MM.1S (cell line): Measurements from ENCODE around the gene TADA2B.

Experiments used
- DNase-seq: peaks from one replicate; pipeline ENCODE4 v3.0.0-alpha.2; 2015
- H2AFZ ChIP-seq: fragments of 300-600 bp; sonication (generic); 2 replicates; pipeline ENCODE4 v1.6.0; 2016; ENCODE audit warnings: antibody characterized with exemption, low read length
- H3F3A ChIP-seq: fragments of 300-600 bp; sonication (generic); 2 replicates; pipeline ENCODE4 v1.6.1; 2016; ENCODE audit warnings: mild to moderate bottlenecking, antibody characterized with exemption, low read length, moderate library complexity, mixed read lengths; ENCODE audit not compliant: insufficient read depth
- H3K27ac ChIP-seq: fragments of 300-600 bp; sonication (generic); 2 replicates; pipeline ENCODE4 v1.5.1; 2016; ENCODE audit warnings: mild to moderate bottlenecking, low read length
- H3K27me3 ChIP-seq: fragments of 300-600 bp; sonication (generic); replicated peaks from 2 replicates; pipeline ENCODE4 v1.6.0; 2016; ENCODE audit warnings: low read length; ENCODE audit not compliant: insufficient read depth
- H3K36me3 ChIP-seq: fragments of 300-600 bp; sonication (generic); replicated peaks from 2 replicates; pipeline ENCODE4 v1.6.1; 2016; ENCODE audit warnings: mild to moderate bottlenecking, low read length, mixed read lengths; ENCODE audit not compliant: insufficient read depth
- H3K4me1 ChIP-seq: fragments of 300-600 bp; sonication (generic); 2 replicates; pipeline ENCODE4 v1.6.1; 2016; ENCODE audit warnings: low read length, mixed read lengths
- H3K4me2 ChIP-seq: fragments of 300-600 bp; sonication (generic); 2 replicates; pipeline ENCODE4 v1.6.0; 2016; ENCODE audit warnings: low read depth, low read length
- H3K4me3 ChIP-seq: fragments of 300-600 bp; sonication (generic); 2 replicates; pipeline ENCODE4 v1.5.1; 2016; ENCODE audit warnings: low read length, mixed read lengths
- H3K79me2 ChIP-seq: fragments of 300-600 bp; sonication (generic); 2 replicates; pipeline ENCODE4 v1.6.1; 2016; ENCODE audit warnings: mixed run types, low read length, mixed read lengths
- H3K9ac ChIP-seq: fragments of 300-600 bp; sonication (generic); 2 replicates; pipeline ENCODE4 v1.6.1; 2016; ENCODE audit warnings: low read length, mixed read lengths
- H3K9me2 ChIP-seq: fragments of 300-600 bp; sonication (generic); replicated peaks from 2 replicates; pipeline ENCODE4 v1.6.1; 2016; ENCODE audit warnings: mild to moderate bottlenecking, low read length, mixed read lengths; ENCODE audit not compliant: insufficient read depth
- H3K9me3 ChIP-seq: fragments of 300-600 bp; sonication (generic); replicated peaks from 2 replicates; pipeline ENCODE4 v1.6.1; 2016; ENCODE audit warnings: mild to moderate bottlenecking, low read length, mixed read lengths; ENCODE audit not compliant: insufficient read depth
- H4K20me1 ChIP-seq: fragments of 300-600 bp; sonication (generic); 2 replicates; pipeline ENCODE4 v1.6.1; 2016; ENCODE audit warnings: mild to moderate bottlenecking, low read length, moderate library complexity, mixed read lengths; ENCODE audit not compliant: insufficient read depth
- CTCF ChIP-seq: fragments of 300-600 bp; sonication (generic); IDR thresholded peaks from 2 replicates; pipeline ENCODE4 v1.5.1; 2016; ENCODE audit warnings: antibody characterized with exemption, low read length, mixed read lengths
- EZH2 ChIP-seq: fragments of 300-600 bp; sonication (generic); optimal IDR thresholded peaks from 2 replicates; pipeline ENCODE3; 2017; ENCODE audit warnings: low read depth, mild to moderate bottlenecking, antibody characterized with exemption, low read length, mixed read lengths
- EZH2phosphoT487 ChIP-seq: fragments of 300-600 bp; sonication (generic); IDR thresholded peaks from 2 replicates; pipeline ENCODE4 v1.6.1; 2018; ENCODE audit warnings: antibody characterized with exemption, low read length

TADA2B gene

GRCh38 chr4:7044137-7044930 lies 1.2 kb downstream of the TADA2B start:
- Histone ChIP-seq H3K4me3 (peak overlapping the region; percentile 99), H4K20me1 (no peaks in the 10 kb centered on the region), H3K4me1 (peaks cover 11% of the 10 kb centered on the region; the same call in 1 of the 2 replicates), H3K9me3 (no peaks in the 10 kb centered on the region), H3K36me3 (no peaks in the 10 kb centered on the region), H2AFZ (peak overlapping the region; percentile 94), H3K27ac (no peak overlapping the region), H3K79me2 (peaks cover 58% of the 10 kb centered on the region), H3K27me3 (0 out of 2 replicates have a peak, but pooled peaks cover 3% of the 10 kb centered on the region), H3K9ac (peak overlapping the region; percentile 88; the same call in 1 of the 2 replicates), H3F3A (no peaks in the 10 kb centered on the region), H3K4me2 (peak overlapping the region; percentile 88), H3K9me2 (no peaks in the 10 kb centered on the region)
- TF ChIP-seq EZH2phosphoT487: no peak
- TF ChIP-seq EZH2: no peak
- TF ChIP-seq CTCF: no peak
- no peak for DNase-seq

GRCh38 chr4:7045553-7045952 lies 2.4 kb downstream of the TADA2B start:
- H3K9me3 ChIP-seq: no peaks in the 10 kb centered on the region
- H3K4me2 ChIP-seq: no peak overlapping the region
- peaks cover 70% of the 10 kb centered on the region for H3K79me2 ChIP-seq
- H3K27me3 ChIP-seq: 0 out of 2 replicates have a peak, but pooled peaks cover 3% of the 10 kb centered on the region
- no peak for DNase-seq
- no peak overlapping the region for H3K4me3 ChIP-seq
- no peak overlapping the region for H3K9ac ChIP-seq
- no peaks in the 10 kb centered on the region for H3K36me3 ChIP-seq
- H2AFZ ChIP-seq: no peak overlapping the region
- peaks cover 11% of the 10 kb centered on the region; the same call in 1 of the 2 replicates for H3K4me1 ChIP-seq
- H3K27ac ChIP-seq: no peak overlapping the region
- no peak for TF ChIP-seq EZH2phosphoT487
- TF ChIP-seq EZH2: no peak
- TF ChIP-seq CTCF: no peak
- no peaks in the 10 kb centered on the region for H3F3A ChIP-seq
- H3K9me2 ChIP-seq: no peaks in the 10 kb centered on the region
- H4K20me1 ChIP-seq: no peaks in the 10 kb centered on the region

- no peak overlapping the region for H3K9ac ChIP-seq
- peaks cover 77% of the 10 kb centered on the region for H3K79me2 ChIP-seq
These were observed 3.1 kb downstream of the TADA2B start for GRCh38 chr4:7045961-7046921.

More at GRCh38 chr4:7045961-7046921, 3.1 kb downstream of the TADA2B start:
- no peaks in the 10 kb centered on the region for H4K20me1 ChIP-seq
- no peaks in the 10 kb centered on the region for H3K36me3 ChIP-seq
- H2AFZ ChIP-seq: no peak overlapping the region
- H3K9me2 ChIP-seq: no peaks in the 10 kb centered on the region
- no peak overlapping the region for H3K4me2 ChIP-seq
- H3K9me3 ChIP-seq: no peaks in the 10 kb centered on the region
- no peak overlapping the region for H3K4me3 ChIP-seq
- H3K27ac ChIP-seq: no peak overlapping the region
- DNase-seq: no peak
- 0 out of 2 replicates have a peak, but pooled peaks cover 3% of the 10 kb centered on the region for H3K27me3 ChIP-seq
- H3F3A ChIP-seq: no peaks in the 10 kb centered on the region
- TF ChIP-seq EZH2phosphoT487: no peak
- no peak for TF ChIP-seq CTCF
- no peak for TF ChIP-seq EZH2
- H3K4me1 ChIP-seq: peaks cover 11% of the 10 kb centered on the region; the same call in 1 of the 2 replicates
